Renal pelvis (tissue), 12 donors: ENCODE data around the gene PHGDH. TPM values are rescaled to one million over a fixed set of nuclear protein-coding genes. Genes with fewer than 3 reads are reported as not detected.

ENCODE experiments used
- DNase-seq: peaks from one replicate; pipeline ENCODE4 v3.0.0-alpha.2; 2013
- long read RNA-seq, 16 experiments: transcript quantifications; one replicate each; lab custom pipeline, GENCODE V29; 2026
- polyA plus RNA-seq, 3 donors: library from polyadenylated mRNA; unstranded; fragments of 120-200 nt; gene quantifications; one replicate each; pipeline ENCODE4 v1.2.1, GENCODE V29; 2013; ENCODE audit not compliant: insufficient read length in 3 of 3

Gene PHGDH
- polyA plus RNA-seq = 100 to 1,000 TPM; 269 to 281 (median 271) TPM
- long read RNA-seq, donor 1, transcript PHGDH-205 (4 exons, 1,754 nt) = minor isoform, 5 of 152 reads
- long read RNA-seq, donor 1, transcript PHGDH-208 (12 exons, 2,096 nt) = major isoform, 67 of 152 reads
- long read RNA-seq, donor 1, partial matches to known transcripts = 74 of 152 reads
- long read RNA-seq, donor 1, other reads (novel, unspliced or antisense) = 0 of 152 reads
- long read RNA-seq, donor 2, transcript PHGDH-208 (12 exons, 2,096 nt) = major isoform, 109 of 188 reads
- long read RNA-seq, donor 2, partial matches to known transcripts = 72 of 188 reads
- long read RNA-seq, donor 2, other reads (novel, unspliced or antisense) = 0 of 188 reads
- long read RNA-seq, donor 3, transcript PHGDH-208 (12 exons, 2,096 nt) = major isoform, 67 of 168 reads
- long read RNA-seq, donor 3, partial matches to known transcripts = 92 of 168 reads
- long read RNA-seq, donor 3, other reads (novel, unspliced or antisense) = 0 of 168 reads
- long read RNA-seq, donor 4, transcript PHGDH-208 (12 exons, 2,096 nt) = major isoform, 92 of 169 reads
- long read RNA-seq, donor 4, partial matches to known transcripts = 72 of 169 reads
- long read RNA-seq, donor 4, other reads (novel, unspliced or antisense) = 0 of 169 reads
- long read RNA-seq, donor 5, transcript PHGDH-208 (12 exons, 2,096 nt) = major isoform, 51 of 77 reads
- long read RNA-seq, donor 5, partial matches to known transcripts = 23 of 77 reads
- long read RNA-seq, donor 5, other reads (novel, unspliced or antisense) = 0 of 77 reads
- long read RNA-seq, donor 6, transcript PHGDH-208 (12 exons, 2,096 nt) = major isoform, 49 of 103 reads
- long read RNA-seq, donor 6, partial matches to known transcripts = 48 of 103 reads
- long read RNA-seq, donor 6, other reads (novel, unspliced or antisense) = 0 of 103 reads
- long read RNA-seq, donor 7, transcript PHGDH-208 (12 exons, 2,096 nt) = major isoform, 105 of 194 reads
- long read RNA-seq, donor 7, partial matches to known transcripts = 84 of 194 reads
- long read RNA-seq, donor 7, other reads (novel, unspliced or antisense) = 0 of 194 reads
- long read RNA-seq, donor 8, transcript PHGDH-208 (12 exons, 2,096 nt) = major isoform, 16 of 36 reads
- long read RNA-seq, donor 8, partial matches to known transcripts = 19 of 36 reads
- long read RNA-seq, donor 8, other reads (novel, unspliced or antisense) = 0 of 36 reads
- long read RNA-seq, donor 9, transcript PHGDH-208 (12 exons, 2,096 nt) = major isoform, 98 of 190 reads
- long read RNA-seq, donor 9, partial matches to known transcripts = 86 of 190 reads
- long read RNA-seq, donor 9, other reads (novel, unspliced or antisense) = 0 of 190 reads
- long read RNA-seq, donor 10, transcript PHGDH-208 (12 exons, 2,096 nt) = major isoform, 52 of 154 reads
- long read RNA-seq, donor 10, partial matches to known transcripts = 91 of 154 reads
- long read RNA-seq, donor 10, other reads (novel, unspliced or antisense) = 0 of 154 reads
- long read RNA-seq, donor 11, transcript PHGDH-208 (12 exons, 2,096 nt) = major isoform, 39 of 98 reads
- long read RNA-seq, donor 11, partial matches to known transcripts = 50 of 98 reads
- long read RNA-seq, donor 11, other reads (novel, unspliced or antisense) = 0 of 98 reads
- long read RNA-seq, donor 12, transcript PHGDH-221 (5 exons, 1,180 nt) = minor isoform, 7 of 214 reads
- long read RNA-seq, donor 12, transcript PHGDH-208 (12 exons, 2,096 nt) = major isoform, 109 of 214 reads
- long read RNA-seq, donor 12, partial matches to known transcripts = 90 of 214 reads
- long read RNA-seq, donor 12, other reads (novel, unspliced or antisense) = 0 of 214 reads
- long read RNA-seq, donor 13, transcript PHGDH-208 (12 exons, 2,096 nt) = major isoform, 33 of 86 reads
- long read RNA-seq, donor 13, partial matches to known transcripts = 43 of 86 reads
- long read RNA-seq, donor 13, other reads (novel, unspliced or antisense) = 0 of 86 reads
- long read RNA-seq, donor 14 = 0 reads
- long read RNA-seq, donor 15, transcript PHGDH-208 (12 exons, 2,096 nt) = major isoform, 56 of 118 reads
- long read RNA-seq, donor 15, partial matches to known transcripts = 51 of 118 reads
- long read RNA-seq, donor 15, other reads (novel, unspliced or antisense) = 0 of 118 reads
- long read RNA-seq, donor 16, transcript PHGDH-205 (4 exons, 1,754 nt) = minor isoform, 7 of 220 reads
- long read RNA-seq, donor 16, transcript PHGDH-208 (12 exons, 2,096 nt) = major isoform, 96 of 220 reads
- long read RNA-seq, donor 16, partial matches to known transcripts = 111 of 220 reads
- long read RNA-seq, donor 16, other reads (novel, unspliced or antisense) = 0 of 220 reads

DNA sequence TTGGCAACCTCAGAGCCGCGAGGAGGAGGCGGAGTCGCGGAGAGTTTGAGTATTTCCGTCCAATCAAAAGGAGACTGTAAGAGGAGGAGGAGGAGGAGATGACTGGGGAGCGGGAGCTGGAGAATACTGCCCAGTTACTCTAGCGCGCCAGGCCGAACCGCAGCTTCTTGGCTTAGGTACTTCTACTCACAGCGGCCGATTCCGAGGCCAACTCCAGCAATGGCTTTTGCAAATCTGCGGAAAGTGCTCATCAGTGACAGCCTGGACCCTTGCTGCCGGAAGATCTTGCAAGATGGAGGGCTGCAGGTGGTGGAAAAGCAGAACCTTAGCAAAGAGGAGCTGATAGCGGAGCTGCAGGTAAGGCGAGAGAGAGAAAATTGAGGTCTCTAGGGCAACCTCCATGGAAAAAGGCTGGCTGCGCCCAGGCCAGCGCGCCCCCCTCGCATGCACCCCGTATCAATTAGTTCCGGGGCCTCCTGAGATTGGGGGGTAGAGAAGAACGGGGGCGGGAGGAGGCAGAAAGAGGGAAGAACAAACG lies at the start of gene PHGDH:
Gene PHGDH (plus strand): TSS at position 131 of the 538 bp plus-strand sequence. CDS start 89 bp downstream, at position 220.
- DNase-seq = peak; percentile 82

DNA sequence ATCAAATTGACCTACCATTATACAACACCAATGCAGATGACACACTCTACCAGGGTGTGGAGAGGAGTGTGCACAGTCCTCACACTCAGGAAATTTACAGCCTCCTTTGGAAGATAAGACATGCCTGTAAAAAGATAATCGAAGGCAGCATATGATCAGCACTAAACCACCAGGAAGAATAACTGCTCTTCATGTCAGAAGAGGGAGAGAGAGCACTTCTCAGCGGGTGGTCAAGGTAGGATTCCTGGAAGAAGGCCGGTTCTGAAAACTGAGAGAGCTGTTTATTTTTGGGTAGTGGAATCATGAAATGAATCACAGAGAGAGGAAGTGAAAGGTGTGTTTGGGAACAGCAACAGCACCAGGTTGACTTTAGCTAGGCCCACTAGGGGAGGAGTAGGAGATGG lies 49.7 kb upstream of the PHGDH start:
- DNase-seq = no peak

DNA sequence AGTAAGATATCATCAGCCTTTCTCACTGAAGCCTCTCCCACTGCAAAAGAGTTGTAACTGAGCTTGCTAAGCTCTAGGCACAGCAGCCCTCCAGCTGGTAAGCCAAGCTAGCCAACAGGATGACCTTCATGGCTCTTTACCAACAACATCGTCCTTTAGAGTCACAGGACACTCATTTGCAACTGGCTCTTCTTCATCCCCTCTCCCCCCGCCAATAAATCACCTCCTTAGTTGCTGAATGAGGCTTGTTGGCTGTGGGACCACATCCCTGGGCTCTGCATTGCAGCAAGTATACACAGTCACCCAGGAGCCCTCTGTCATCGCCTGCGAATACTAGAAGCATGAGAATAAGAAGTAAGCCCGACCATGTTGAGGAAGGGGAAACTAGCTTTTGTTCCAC lies 47.7 kb upstream of the PHGDH start:
- no peak for DNase-seq

DNA sequence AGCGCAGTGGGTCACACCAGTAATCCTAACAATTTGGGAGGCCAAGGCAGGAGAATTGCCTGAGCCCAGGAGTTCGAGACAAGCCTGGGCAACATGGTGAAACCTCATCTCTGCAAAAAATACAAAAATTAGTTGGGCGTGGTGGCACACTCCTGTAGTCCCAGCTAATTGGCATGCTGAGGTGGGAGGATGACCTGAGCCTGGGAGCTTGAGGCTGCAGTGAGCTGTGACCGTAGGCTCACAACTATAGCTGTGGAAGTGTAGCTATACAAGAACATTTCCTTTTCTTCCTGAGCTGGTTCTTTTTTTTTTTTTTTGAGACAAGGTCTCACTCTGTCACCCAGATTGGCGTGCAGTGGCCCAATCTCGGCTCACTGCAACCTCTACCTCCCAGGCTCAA lies 44.6 kb upstream of the PHGDH start:
- no peak for DNase-seq

DNA sequence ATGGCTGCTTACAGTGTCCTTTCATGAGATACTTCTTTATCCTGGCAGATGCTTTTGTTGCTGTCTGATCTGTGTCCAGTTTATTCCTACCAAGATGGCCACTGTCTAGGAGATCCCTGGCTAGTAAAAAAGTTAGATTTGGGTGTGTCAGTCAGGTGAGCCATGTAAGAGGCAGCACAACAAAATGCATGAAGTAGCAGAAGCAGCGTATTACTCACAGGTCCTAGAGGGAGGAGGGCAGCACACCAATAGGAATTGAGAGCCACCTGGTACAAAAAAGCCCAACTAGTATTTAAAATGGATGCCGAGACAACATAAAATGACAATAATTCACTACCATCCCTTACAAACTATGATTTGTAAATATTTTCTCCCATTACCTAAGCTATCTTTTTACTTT lies 40.8 kb upstream of the PHGDH start:
- DNase-seq = no peak

DNA sequence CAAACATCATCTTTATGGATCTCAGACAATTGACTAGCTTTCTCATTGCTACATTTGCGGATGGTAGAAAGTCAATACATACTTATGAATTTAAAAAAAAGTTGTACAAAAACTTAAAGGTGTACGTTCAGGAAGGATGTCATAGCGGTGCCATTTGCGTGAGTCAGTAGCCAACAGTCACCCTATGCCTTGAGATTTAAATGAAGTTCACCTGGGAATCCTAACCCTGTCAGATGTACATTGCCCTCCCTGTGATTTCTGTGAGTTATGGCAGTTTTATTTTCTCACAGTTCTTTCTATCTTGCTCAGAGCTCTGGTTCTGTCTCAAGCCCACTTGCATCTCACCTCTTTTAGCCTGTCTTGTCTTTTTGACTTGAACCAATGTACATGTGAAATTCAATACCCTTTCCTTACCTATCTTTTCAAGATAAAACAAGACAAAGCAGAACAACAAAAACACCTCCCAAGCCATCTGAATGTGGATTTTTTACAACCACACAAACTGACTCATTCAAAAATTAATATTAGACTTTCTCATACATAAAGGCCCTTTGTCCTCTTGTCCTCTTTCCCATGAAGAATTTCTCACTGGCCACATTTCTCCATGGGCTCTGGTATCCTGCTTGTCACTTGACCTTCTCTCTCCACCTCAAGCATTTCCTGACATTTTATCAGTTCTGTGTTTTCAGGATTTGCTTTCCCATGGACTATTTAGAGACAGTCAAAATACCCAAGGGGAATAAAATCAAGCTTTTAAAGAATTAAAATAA lies 38.4 kb upstream of the PHGDH start:
- DNase-seq = no peak

DNA sequence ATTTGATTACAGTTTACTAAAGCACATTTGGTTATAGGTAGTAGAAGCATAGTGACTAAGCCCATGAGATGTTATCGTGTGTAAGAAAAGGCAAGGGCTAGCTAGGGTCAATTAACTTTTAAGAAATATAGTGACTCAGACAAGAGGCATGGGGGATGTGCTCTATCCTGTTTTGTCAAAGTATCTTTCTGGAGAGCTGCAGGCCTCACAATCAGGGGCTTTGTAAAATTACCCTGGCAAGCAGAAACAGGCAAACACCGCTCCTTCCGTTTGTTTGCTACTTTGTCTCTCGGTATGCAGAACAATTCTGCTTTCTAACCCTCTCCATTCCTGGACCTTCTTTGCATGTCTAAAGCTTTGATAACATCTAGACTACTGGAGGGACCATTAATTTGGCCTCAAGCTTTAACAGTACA lies 37.6 kb upstream of the PHGDH start:
- no peak for DNase-seq

DNA sequence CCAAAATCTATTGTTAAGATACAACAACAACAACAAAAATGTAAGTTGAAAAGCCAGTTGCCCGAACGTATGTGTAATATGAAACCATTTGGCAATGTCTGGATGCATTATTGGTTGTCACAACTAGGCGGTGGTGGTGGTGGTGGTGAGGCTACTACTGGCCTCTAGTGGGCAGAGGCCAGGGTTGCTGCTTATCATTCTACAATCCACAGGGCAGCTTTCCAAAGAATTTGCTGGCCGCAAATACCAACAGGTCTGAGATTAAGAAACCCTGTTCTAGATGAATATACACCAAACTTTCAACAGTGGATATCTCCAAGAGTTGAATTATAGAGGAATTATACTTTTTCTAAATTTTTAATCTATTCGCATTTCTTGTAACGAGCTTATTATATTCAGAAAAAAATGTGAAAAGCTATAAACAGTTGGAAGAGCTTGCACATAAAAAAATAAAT lies 36.9 kb upstream of the PHGDH start:
- no peak for DNase-seq

DNA sequence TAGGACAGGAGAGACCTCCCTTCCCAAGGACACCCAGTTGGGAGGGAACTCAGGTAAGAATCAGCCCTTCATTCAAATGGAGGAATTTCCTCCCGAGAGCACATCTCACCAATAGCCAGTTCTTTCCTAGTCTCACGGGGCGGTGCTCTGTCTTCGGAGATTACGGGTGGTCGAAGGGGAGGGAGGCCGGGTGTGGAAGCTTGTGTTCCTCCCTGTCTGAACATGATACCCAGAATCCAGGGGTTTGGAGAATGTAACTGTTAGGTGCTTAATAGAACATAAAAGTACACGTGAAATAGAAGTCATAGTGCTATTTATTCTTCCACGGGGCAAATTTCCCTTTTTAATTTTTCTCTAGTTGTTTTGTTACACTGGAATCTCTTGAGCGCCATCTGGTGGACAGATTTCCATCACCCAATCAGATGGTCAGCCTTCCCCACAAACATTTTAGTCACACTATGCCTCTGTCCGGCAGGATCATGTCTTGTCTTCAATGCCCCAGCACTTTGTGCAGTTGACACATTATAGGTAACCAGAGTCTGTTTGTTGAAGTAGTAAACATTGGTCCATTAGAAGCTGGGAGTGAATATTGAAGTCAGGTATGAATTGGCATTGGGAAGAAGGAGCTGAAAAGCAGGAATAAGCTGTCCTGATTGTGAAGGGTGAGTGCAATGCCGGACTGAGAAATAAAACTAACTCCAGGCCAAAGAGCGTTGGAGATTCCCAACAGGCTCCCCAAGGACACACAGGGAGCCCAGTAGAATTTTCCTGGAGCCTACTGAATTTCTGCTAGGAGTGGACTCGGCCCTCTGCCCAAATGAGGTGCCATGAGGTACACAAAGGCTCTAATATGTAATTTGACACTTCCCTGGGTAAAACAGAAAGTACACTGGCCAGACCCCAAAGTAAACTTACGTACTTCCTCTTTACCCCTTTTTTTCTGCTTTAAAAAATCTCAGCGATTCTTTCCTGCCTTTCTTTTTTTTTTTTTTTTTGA lies 36.1 kb upstream of the PHGDH start:
- peak; percentile 90 for DNase-seq

DNA sequence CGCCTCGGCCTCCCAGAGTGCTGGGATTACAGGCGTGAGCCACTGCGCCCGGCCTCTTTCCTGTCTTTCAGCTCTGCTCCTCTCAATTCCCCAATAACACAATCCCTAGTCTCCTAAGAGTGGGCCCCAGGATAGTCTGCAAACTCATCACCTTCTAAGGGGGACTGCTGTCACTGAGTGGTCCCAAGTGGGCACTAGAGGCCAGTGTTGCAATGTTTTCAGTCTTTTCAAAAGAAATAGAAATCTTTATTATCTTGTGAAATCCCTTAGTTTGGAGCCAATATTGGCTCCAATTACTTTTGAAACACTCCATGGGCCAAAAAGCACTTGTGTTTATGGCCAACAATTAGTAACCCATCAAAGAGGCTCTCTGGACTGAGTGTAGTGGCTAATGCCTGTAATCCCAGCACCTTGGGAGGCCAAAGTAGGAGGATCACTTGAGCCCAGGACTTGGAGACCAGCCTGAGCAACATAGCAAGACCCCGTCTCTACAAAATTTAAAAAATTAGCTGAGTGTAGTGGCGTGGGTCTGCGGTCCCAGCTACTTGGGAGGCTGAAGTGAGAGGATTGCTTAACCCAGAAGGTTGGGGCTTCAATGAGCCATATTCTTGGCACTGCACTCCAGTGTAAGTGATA lies 35.0 kb upstream of the PHGDH start:
- no peak for DNase-seq

DNA sequence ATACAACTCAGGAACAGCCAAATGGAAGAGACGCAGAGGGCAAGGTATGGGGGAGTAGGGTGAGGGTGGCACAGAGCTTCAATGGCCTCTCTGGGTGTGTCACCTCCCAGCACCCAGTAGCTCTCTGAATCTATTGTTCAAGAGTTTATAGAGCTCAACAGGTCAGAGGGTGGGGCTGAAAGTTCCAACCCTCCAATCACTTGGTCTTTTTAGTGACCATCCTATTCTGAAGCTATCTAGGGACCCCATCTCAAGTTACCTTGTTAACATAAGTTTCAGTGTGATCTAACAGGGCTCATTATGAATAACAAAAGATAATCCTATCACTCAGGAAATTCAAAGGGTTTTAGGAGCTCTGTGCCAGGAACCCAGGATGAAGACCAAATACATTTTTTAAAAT lies 32.5 kb upstream of the PHGDH start:
- DNase-seq = no peak

DNA sequence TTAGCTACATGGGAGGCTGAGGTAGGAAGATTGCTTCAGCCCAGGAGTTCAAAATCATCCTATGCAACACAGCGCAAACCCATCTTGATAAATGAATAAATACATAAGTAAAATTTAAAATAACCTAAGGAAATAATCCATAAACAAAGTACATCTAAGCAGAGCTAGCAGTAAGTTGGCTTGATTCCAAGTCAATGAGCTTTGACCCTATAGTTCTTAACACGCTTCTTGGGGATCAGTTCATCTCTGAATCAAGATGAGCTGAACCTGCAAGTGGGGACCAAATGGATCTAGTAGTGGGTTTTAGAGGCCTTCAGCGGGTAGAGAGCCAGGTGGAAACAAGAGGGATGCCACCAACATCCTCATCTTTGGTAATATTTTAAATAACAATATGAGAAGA lies 31.5 kb upstream of the PHGDH start:
- no peak for DNase-seq

DNA sequence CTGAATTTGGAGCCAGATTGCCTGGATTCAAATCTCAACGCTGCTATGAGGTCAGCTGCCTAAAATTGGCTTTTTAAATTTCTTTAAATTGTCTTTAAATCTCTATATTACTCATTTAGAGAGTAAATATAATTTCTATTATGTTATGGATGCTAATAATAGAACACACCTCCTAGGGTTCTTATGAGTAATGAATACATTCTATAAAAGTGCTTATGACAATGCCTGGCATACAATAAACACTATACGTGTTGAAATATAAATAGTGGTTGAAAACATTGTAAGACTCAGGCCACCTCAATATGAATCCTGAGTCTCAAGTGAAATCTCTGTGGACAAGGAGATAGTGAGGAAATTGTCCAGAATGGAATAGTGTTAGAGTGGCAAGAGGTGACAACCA lies 31.0 kb upstream of the PHGDH start:
- DNase-seq = no peak

DNA sequence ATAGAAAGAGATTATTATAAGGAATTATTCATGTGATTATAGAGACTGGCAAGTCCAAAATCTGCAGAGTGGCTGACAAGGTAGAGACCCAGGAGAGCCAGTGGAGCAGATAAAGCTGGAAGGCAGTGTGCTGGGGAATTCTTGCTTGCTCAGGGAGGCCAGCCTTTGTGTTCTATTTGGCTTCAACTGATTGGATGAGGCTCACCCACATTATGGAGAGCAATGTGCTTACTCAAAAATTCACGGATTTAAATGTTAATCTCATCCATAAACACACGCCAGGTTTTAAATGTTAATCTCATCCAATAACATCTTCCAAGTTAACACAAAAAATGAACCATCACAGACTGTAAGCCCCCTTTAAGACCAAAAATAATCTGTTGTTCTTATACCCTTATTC lies 30.2 kb upstream of the PHGDH start:
- no peak for DNase-seq

DNA sequence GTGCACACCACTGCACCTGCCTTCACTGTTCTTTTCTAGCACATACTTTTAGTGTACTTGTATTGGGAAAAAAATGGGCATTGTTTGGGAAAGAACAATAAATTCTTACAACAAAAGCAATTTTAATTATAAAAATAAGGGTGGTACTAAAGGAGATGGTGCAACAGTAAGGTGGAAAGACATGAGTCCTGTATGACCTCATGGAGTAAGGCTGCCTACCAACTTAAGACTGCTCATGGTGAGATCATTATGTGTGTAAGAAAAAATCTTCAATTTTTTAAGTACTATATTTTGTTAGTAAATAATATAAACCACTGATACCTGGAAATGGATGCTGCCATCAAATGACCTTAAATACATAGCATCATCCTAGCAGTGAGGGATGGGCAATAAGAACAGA lies 29.6 kb upstream of the PHGDH start:
- no peak for DNase-seq

DNA sequence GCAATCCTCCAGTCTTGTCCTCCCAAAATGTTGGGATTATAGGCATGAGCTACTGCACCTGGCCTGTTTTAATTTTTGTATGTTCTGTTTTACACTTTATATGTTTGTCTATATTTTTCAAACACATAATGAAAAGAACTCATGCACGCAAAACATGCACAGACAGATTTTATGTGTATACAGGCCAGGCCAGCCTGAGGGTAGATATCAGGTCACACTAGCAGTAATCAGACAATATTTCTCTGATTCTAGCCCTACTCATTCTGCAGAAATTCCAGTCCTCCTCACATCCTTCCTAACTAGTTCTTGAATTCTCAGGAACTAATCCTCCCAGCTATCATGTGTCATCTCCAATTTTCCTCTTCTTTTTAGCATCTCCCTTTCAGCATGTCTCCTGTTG lies 27.8 kb upstream of the PHGDH start:
- DNase-seq = no peak

DNA sequence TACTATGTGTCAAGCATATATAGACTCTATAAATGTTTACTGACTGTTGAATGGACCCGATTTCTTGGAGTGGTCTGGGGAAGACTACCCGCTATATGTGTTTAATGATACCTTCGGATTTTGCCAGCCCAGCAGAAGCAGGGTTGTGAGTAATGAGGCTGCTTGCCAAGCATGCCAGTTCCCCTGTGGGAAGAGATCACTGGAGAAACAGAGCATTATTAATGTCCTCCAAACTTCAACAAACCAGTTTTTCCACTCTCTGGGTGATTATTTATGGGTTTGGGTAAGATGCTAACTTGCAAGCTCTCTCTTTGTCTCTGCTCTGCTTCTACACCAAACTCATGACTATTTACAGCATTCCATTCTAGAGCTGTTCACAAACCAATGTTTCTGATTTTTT lies 25.1 kb upstream of the PHGDH start:
- no peak for DNase-seq
